Measurements from ENCODE around the gene NUDCD3.

NUDCD3 gene

DNA sequence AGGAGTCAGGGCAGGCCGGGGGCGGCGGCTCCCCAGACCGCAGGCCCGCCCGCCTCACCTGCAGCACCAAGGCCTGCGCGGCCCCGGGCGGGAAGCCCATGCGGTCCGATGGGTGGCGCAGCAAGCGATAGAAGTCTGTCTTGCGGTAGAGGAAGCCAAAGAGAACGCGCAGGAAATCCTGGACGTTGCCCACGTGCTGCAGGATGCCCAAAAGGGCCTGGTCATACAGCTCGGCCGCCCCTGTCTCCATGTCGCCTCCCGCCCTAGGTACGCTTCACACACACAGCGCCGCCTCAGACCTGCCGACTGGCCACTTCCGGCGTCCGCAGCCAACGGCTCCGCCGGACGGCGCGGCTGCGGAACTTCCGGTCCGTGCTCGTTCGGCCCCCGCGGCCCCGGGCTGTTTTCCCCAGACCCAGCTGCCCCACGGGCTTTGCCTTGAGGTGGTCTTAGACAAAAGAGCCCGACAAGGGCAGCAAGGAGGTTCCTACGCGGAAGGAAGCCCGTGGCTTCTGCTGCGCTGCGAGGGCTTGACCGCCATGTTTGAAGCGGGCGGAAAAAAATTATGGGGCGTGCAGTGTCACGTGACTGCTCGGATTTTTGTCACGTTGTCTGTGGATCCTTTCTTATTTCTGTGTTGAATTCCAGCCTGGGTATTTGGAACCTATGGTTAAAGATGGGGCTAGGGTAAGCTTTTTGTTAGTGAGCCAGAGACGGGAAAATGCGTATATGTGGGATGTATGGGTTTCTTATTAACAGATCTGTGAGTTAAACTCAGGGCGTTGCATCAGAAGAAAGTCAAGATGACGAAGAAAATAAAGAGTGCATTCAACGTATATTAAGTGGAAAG, at the start of gene NUDCD3:
TSS of gene NUDCD3 (minus strand) at position 308 of the 850 bp plus-strand sequence. CDS start at position 250, 58 bp downstream.
- peak; percentile 70 for DNase-seq

DNA sequence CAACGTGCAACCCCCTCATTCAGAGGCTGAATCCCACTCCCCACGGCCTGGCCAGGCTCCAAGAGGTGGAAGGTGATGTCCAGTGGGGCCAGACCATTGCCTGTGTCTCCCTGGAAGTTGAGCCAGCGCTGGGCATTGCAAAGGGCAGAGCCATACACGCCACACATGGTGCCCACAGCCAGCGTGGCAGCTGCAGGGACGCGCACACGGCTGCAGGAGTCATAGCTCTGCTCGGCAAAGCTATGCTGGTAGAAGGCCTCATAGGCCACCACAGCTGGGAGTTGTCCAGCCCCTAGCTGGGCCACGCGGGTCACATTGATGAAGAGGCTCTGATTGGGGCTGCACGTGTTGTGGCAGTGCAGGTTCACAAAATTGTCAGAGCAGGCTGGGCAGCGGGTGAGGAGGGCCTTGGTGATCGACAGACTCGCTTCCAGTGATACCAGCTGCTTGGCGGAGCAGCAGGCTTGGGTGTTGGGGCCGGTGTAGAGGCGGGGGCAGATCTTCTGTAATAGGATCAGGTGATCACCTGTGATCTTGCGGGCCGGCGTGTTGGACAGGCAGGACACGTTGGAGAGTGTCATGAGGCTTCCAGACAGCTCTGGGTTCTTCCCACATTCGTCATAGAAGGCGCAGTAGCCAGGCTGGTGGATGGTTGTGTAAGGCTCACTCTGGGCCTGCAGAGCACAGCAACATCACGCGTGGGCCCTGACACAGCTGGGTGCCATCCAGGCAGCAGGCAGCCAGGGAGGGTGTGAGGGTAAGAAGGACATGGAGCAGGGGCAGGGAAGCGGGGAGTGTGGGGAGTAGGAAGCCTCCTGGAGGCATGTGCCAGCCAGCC, 49.4 kb upstream of the NUDCD3 start:
- no peak for DNase-seq

DNA sequence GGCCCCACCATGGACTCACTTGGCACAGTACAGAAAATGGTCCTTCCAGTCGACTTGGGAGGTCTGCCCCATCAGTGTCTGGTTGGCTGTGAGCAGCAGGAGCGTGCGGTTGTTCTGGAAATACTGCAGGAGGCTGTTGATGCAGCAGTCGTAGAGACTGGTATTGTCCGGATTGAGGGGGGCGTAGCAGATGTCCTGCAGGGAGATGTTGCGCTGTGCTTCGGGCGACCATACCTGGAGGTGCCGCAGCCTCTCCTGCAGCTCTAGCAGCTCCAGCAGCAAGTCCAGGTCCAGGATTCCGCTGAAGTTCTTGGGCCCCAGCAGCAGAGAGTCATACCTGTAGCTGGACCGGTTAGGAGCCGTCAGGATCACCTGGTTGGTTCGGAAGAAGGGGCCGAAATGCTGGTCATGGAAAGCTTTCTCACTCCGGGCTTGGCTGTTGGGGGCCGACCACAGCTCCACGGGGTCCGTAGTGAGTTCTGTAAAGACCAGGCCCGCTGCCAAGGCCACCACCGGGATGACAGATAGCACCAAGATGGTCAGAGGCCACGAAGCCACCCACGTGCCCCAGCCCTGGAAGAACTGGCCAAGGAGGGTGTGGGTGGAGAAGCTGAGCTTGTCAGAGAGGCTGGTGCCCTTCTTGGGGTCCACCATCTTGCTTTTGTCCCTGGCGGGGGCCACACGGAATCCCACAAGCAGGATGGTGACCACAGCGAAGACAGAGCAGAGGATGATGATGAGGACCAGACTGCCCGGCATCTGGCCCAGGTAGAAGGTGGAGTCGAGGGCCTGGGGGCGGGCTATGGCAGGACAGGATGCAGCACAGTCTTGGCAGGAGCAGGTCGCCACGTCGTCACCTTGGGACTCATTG, 48.6 kb upstream of the NUDCD3 start:
- DNase-seq, result no peak

DNA sequence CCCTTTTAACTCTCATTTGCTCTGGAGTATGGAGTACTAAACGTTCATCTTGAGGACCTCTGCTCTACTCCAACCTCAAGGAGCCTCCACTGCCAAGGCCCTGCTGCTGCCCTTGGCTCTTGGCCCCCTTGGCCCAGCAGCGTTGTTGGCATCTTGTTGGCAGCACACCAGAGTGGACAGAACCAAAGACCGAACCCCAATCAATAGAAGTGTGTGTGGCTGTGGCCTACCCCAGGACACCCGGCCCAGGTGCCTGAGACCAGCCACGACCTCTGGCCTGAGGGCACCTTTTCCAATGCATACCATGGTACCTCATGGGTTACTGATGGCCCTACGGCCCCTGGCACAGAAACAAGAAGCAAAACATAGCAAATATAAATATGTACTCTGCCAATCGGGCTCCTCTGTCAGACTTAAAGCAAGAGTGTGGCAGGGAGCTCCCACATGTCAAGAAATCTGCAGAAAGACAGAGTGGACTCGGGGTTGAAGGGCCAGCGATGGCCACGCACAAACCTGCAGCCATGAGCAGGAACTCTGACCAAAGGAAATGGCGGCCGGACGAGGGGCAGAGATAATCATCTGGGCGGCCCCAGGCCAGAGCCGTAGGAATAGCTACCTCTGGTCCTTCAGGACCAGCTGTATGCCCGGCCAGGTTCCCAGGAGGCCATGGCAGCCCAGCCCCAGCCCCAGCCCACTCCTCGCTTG, 47.8 kb upstream of the NUDCD3 start:
- DNase-seq, result no peak

DNA sequence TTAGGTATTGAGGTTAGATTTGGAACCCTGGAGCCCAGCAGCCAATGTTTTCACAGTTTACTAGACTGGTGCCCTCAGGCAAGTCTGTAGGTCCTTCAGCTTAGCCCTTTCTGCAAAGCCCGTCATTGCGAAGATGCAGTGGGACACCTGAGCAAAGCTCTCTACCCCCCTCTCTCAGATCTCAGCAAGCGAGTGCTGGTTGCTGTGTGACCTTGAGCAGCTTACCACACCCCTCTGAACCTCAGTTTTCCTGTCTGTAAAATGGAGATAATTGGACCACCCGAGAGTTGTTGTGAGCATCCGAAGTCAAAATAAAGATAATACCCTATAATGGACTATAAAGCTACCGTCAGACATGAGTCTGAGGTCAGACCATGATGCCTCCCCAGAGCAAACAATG, 47.0 kb upstream of the NUDCD3 start:
- no peak for DNase-seq

DNA sequence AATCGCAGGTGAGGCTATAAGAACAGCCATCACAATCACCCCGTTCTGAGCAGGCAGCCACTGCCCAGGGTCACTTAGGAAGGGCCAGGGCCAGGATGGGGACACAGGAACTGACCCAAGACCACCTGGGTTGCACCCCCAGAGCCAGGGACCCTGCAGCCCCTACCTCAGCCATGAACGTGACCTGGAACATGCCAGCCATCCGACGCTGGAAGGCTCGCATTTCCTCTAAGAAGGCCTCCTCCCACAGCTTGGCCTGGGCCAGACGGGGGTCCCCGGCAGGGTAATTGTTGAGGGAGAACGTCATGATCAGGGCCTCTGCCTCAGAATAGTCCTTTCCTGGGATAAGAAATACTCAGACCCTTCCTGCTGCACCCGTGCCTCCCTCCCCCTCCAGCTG, 45.6 kb upstream of the NUDCD3 start:
- no peak for DNase-seq

DNA sequence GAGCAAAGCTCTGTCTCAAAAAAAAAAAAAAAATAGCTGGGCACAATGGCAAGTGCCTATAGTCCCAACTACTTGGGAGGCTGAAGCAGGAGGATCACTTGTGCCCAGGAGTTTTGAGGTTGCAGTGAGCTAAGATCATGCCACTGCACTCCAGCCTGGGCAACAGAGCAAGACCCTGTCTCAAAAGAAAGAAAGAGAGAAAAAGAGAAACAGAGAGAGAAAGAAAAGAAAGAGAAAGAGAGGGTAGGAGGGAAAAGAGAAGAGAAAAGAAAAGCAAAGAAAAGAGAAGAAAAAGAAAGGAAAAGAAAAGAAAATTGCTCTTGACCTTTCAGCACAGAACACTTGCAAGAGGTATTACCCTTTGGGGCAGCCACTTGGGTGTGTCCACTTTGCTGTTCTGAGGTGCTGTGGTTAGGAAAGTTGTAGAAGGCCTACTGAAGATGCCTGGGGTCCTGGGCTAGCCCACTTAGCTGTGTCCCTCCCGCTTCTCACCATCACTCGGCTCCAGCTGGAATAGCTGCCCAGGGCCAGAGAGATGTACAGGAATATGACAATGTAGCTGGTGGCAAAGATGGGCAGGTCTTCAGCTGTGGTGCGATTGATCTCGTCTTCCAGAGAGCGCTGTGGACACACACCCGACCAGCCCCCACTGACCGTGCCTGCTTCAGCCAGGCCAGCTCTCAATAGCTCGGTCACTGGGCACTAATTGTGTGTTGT, 45.0 kb upstream of the NUDCD3 start:
- no peak for DNase-seq

DNA sequence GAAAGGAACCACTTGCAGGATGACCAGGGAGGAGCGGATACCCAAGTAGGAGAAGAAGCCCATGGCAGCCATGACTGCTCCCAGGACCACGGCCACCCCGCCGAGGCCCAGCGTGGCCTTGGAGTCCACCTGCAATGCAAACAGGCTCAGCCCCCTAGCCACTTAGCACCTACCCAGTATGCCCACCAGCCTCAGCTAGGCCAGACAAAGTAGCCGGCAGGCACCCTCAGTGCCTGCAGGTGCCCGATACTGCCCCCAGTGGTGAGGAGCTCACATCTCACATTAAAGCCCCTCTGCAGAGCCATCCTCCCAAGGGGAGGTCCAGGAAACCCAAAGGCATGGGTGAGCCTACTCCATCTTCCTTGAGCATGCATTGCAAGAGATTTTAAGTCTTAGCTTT, 44.0 kb upstream of the NUDCD3 start:
- DNase-seq, result peak; percentile 37

DNA sequence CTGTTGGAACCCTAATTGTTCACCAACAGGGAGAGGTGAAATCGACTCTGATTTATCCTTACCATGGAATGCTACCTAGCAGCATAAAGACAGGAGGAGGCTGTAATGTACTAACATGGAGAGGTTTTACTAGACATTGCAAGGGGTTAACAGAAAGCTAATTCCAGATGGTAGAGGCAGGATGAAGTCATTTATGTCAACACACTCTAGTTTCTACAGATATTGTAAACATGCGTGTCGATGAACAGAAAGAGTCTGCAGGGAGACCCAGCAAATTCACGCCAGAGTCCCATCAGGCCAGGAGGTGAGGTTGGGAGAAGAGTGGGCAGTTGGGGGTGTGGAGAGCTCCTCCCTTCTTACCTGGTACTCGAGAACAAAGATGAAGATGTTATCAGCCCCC, 43.6 kb upstream of the NUDCD3 start:
- DNase-seq, result peak; percentile 46

DNA sequence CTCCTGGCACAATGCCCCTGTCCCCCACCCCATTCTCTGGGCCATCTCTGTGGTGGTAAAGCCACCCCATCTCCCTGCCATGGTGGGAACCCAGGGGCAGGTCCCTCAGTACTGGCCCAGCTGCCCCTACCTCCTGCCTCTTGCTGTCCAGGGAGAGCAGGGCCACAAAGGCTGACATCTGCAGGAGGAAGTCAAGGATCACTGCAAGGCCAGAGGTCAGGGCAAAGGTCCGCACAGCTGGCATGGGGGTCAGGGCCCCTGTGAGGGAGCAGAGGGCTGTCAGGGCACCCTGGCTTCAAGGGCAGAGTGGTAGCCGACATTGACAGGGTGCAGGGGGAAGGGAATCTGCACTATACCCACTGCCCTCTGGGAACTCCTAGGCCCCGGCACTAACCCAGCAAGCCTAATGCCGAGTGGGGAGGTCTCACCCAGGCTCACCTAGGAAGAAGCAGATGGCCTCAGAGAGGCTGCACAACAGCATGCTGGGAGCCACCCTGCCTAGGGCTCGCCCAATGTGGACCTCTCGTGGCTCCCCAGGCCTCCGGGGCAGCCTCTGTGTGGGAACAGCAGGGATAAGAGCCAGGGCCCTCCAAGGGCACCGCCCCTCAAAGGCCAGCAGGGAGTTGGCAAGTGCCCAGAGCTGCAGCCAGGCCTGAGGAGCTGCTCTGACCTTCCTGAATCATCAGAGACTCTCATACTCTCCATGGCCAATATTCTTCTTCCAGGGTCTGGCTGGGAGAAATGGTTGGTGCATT, 43.0 kb upstream of the NUDCD3 start:
- DNase-seq, result peak; percentile 25

DNA sequence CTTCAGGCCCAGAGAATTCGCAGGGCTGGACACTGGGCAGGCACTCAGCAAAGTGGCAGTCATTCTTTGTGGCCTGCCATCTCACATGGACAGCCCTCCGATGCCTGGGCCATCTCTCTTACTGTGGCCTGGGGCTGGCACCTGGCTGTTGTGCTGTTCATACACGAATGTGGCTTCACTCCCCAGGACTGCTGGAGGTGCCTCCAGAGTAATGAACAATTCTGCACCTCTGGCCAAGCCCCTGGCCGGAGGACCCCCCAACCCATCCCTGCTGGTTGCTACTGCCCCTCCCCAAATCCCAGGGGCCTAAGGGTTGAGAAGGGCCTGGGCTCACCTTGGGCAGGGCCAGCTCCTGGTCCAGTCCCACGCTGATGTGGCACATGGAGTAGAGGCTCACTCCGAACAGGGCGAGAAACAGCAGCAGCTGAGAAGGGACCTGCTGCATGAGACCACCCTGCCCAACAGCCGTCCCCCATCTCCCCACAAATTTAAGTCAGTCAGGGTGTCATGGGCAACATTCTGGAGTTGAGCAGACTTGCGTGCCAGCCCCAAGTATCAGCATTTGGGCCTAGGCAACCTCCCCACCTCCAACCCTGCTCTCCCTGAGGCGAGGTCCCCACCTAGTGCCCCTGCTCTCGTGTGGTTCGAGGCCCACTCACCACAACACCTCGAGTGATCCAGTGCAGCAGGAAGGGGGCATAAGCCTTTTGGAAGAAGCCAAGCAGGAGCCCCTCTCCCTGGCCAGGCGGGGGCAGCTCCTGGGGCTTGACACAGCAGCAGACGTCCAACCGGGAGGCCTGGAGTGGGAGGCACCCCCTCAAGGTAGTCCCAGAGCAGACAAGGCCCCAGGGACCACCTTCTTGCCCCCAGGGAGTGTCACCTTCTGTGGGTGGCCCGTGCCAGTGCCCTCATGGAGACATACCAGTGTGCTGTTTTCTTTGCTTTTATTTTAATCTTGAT, 41.2 kb upstream of the NUDCD3 start:
- DNase-seq, result no peak

DNA sequence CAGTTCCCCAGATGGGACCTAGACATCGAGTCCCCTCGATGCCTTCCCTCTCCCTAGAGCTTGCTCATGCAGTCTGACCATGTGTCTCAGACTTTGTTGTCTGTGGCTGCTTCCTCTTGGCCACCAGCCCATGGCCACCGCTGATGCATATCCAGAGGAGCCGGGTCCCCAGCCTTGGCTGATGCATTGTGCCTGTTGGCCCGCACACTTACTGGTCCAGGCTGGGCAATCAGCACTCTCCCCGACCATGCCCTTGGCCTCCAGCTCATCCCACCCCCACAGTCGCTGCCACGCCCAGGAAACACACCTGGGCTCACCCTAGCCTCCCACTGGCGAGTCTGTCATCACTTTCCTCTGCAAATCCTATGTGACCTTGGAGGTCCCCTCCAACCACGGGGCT, 40.5 kb upstream of the NUDCD3 start:
- no peak for DNase-seq

DNA sequence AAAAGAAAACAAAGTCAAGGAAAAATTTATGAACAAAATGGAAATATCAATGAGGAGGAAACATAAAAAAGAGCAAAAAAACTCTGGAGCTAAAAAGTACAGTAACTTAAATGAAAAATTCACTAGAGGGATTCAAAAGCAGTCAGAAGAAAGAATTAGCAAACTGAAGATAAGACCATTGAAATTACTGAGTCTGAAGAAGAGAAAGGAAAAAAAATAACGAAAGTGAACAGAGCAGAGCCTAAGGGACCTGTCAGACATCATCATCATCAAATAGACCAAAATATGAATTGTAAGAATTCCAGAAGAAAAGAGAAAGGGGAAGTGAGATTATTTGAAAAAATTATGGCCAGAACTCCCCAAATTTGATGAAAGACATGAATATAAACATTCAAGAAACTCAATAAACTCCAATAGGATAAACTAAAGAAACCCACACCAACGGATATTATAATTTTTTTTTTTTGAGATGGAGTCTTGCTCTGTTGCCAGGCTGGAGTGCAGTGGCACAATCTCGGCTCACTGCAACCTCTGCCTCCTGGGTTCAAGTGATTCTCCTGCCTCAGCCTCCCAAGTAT, 34.4 kb upstream of the NUDCD3 start:
- no peak for DNase-seq

DNA sequence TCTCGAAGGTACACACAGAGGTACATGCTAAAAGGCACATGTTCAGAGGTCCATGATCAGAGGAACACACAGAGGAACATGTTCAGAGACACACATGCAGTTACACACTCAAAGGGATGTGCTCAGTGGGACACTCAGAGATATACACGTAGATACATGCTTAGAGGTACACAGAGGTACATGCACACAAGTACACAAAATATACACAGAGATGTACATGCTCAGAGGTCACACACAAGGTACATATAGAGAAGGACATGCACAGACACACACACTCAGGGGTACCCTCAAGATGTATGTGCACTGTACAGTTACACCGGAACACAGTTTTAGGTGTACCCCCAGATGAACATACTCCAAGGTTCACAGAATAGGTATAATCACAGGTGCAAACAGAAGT, 31.9 kb upstream of the NUDCD3 start:
- DNase-seq, result no peak

DNA sequence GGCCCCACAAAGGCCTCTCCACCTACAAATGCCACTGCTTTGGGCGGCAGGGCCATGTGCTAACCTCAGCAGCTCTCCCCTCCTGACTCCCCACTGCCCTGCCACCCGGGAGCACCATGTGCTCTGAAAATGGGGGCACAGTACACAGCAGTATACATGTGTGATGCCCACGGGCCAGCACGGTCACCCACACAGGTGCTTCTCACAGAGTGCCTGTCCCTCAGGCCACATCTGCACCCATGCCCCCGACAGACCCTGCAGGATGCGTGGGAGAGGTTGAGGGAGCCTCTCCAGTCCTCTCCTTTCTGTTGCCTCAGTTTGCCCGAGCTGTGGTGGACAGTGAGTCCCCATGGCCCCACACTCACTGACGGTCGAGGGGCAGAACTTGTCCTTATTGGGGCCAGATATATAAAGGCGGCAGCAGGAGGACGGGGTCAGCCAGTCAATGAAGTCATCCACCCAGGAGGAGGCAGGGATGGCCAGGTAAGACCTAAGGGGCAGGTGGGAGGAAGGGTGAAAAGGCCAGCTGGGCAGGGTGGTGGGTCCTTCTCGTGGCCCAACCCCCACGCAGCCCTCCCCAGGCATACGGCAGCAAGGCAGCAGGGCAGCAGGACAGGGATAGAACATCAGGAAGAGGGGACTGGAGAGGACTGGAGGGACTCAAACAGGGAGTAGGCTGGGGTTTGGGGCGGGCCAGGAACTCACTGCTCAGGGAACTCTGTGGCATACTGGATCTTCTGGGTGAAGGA, 31.1 kb upstream of the NUDCD3 start:
- no peak for DNase-seq

DNA sequence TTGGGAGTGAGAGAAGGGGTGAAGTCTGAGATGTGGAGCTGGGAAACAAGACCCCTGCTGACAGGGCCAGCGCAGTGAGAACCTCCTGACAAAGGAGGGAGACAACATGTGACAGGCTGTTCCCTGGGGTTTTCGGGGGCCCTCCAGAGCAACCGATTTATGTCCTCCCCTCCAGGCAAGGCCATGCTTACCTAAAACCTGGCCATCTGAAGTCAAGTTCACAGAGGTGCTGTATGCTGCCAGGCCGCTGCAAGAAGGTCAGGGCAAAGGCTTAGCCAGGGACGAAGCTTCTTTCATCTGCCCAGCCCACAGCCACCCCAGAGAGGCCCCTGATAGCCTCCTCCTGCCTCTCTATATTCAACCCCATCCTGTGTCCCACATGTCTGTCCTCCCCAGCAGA, 30.1 kb upstream of the NUDCD3 start:
- no peak for DNase-seq

DNA sequence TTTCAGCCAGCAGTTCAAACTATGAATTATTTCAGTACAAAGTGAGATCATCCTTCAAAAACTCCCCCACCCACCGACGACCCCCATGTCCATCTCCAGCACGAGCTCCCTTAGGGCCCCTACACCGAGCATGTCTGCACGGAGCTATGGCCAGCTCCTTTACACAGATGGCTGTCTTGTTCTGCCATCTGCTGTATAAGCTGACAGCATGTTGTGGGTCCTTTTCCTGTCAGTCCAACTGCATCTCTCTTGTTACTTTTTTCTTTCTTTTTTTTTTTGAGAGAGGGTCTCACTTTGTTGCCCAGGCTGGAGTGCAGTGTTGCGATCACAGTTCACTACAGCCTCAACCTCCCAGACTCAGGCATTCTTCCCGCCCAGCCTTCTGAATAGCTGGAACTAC, 29.1 kb upstream of the NUDCD3 start:
- DNase-seq, result peak; percentile 26

DNA sequence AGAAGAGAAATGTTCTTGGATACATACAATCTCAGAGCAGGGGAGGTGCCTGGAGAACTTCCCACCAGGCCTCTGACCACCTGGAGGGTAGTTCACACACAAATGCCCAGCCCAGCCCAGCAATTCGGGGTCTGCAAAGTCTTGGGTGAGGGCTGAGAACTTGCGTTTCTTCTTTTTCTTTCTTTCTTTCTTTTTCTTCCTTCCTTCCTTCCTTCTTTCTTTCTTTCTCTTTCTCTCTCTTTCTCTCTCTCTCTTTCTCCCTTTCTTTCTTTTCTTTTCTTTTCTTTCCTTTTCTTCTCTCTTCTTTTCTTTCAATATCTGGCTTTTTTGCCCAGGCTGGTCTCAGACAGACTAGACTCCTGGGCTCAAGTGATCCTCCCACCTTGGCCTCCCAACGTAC, 28.3 kb upstream of the NUDCD3 start:
- no peak for DNase-seq

DNA sequence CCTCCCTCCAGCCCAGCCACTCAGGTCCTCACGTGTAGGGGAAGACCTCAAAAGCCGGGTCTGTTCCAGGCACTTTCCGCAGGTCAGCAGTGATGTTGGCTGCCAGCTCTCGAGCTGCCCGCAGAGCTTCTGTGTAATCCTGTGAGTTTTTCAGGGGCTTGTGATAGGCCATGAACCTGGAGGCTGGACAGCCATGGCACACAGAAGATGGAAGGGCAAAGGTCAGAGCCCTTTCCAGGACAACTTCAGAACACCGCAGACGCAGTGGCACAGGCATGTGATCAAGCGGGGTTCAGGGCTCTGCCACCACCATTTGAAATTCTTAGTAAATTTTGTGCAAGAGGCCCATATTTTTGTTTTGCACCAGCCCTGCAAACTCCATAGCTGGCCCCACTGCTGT, 26.7 kb upstream of the NUDCD3 start:
- DNase-seq, result no peak

All from DMS 273 treated with DMSO at 0.1 percent for 48 hours (cell line).